Left ventricle myocardium superior (tissue), 1 donor: ENCODE data around the gene PKMYT1. TPM values are rescaled to one million over a fixed set of nuclear protein-coding genes. Genes with fewer than 3 reads are reported as not detected.

ENCODE experiments used
- ATAC-seq: fragments of 200-7000 bp; cut with Tn5 transposase; one replicate; pipeline ENCODE4 v1.9.1; 2020; ENCODE audit warnings: mild to moderate bottlenecking, moderate library complexity
- DNase-seq: peaks from one replicate; pipeline ENCODE4 v3.0.0-alpha.2; 2020
- intact Hi-C: fragments of 100-400 bp; cut with micrococcal nuclease; formaldehyde crosslinking; loops from one replicate; pipeline ENCODE4 v1.11.0; 2022
- total RNA-seq: library from RNA; stranded (reverse); fragmentation: NEBNext Ultra II Directional; extraction: Animal tissue kit (Norgen Biotek cat#: 25700); gene quantifications from one replicate; pipeline ENCODE4 v1.2.1, GENCODE V29; 2021
- donor health status: DM: no; HTN: yes; CAD: no; lungs with severe emphysema.

Gene PKMYT1
- total RNA-seq, 1 donor from 2014 or later = 0.55 TPM

DNA sequence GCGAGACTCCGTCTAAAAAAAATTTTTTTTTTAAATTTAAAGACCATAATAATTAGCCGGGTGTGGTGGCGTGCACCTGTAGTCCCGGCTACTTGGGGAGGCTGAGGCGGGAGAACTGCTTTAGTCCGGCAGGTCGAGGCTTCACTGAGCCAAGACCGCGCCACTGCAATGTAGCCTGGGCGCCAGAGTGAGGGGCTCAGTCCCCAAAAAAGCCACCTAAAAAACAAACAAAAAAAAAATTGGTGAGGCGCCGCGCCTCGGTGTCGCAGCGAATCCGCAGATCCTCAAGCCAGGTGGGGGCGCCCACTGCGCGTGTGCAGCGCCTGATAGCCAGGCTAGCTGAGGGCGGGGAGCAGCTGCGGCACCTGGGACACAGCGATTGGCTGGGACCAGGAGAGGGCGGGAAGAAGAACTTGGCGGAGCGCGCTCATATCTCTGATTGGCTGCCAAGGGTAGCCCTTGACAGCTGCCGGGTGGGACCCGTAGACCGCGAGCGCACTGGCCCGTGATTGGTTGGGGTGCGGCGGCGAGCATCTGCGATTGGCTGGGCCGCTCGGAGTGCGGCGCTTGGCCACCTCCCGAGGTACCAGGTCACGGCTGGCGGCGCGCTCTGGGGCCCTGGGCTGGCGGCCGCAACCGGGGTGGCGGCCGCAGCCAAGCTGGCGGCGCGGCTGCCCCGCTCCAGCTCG, 23.5 kb upstream of the PKMYT1 start:
- peak; percentile 97 for DNase-seq
- intact Hi-C loops = no loop called here
- ATAC-seq = peak; percentile 98

- no peak for DNase-seq
Measured at GRCh38 chr16:3001316-3001715, 21.1 kb upstream of the PKMYT1 start.

DNA sequence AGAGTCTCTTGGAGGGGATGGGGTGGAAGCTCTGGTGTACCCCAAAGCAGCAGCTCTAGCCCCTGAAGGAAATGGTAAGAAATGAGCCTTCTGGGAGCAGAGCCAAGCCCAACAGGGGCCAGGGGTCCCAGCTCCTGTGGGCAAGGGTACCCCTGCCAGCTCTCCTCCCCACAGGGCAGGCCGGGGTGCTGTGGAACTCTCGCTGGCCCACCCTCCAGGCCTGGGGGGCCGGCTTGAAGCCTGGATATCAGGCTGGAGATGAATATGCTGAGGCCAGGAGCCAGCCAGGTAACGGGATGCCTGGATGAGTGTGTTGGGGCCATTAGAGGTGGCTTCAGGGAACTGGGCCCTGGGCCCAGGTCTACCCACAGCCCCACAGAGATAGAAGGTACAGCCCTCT, 20.3 kb upstream of the PKMYT1 start:
- intact Hi-C loops = no loop called here
- no peak for ATAC-seq
- DNase-seq = no peak

More at GRCh38 chr16:3001316-3001715, 21.1 kb upstream of the PKMYT1 start:
- no peak for ATAC-seq
- intact Hi-C loops = no loop called here

- ATAC-seq (no peak), DNase-seq (no peak)
- intact Hi-C loops = no loop called here
Measured at GRCh38 chr16:2999929-3000328, 19.7 kb upstream of the PKMYT1 start.

- intact Hi-C loops = no loop called here
- no peak for DNase-seq
- no peak for ATAC-seq
Measured at GRCh38 chr16:2996298-2996697, 16.1 kb upstream of the PKMYT1 start.

- ATAC-seq = no peak
- no peak for DNase-seq
- intact Hi-C loops = no loop called here
Measured at GRCh38 chr16:2992383-2993081, 12.3 kb upstream of the PKMYT1 start.

DNA sequence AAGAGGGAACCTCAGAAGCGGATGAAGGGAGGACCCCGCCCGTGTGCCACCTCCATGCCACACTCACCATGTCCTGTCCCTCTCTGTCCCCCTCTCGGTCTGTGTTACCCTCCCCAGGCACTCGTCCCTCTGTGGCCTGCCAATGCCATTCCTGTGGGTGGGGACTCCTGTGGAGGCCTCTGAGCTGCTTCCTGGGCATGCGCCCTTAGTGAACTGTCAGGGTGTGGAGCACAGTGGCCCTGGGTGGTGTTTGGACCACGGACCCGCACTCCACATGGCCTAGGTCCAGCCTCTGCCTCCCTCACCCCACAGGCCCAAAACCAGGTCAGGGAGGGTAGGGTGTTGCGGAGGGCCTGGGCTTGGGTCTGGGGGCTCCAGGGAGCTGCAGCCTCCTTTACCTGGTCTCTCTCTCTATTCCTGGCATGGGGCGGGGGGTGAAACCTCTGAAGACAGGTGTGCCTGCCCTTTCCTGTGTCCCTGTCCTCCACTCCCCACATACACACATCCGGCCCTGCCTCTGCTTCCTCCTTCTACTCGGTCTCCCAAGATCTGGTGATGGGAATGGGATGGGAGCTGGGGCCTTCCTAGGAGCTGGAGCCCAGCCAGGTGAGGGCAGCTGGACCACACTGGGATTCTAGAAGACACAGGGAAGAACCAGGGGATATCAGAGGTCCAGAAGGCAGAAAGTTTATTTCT, 11.5 kb upstream of the PKMYT1 start:
- DNase-seq = no peak
- no peak for ATAC-seq
- intact Hi-C loops = no loop called here

DNA sequence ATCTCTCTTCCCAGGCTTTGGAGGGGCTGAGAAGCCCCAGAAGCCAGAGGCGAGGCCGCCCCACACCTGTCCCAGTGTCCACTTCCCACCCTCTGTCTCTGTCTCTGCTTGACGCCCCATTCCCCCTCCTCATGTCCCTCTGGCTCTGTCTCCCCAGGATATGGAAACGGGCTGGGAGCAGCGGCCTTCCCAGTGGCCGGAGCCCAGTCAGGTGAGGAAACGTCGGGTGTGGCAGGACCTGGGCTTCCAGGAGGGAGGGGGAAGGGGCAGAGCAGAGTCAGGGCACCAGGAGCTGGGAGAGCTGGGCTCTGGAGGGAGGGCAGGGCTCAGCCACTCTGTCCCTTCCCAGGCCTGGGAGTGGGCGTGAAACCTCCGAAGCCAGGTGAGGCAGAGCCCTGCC, 10.6 kb upstream of the PKMYT1 start:
- DNase-seq (no peak), ATAC-seq (no peak)
- intact Hi-C loops = no loop called here

DNA sequence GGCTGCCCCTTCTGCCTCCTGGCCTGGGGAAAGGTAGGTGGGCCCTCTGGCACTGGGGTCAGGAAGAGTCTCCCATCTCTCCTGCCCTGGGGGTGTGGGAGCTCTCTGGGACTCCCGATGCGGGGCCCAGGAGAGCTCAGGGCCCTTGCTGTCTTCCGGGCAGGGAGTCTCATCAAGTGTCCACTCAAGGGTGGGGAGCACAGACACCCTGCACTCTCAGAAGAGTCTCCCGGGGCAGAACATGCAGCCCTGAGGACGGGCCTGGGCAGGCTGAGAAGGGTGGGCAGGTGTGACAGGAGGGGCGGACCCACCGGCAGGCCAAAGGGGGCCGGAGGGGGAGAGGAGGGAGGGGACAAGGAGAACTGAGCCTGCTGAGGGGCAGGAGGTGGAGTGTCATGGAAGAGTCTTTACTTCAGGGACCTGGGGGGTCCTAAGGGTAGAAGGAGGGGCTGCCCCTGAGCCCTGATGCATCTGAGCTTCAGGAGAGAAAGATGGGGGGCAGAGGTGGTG, 8.4 kb upstream of the PKMYT1 start:
- ATAC-seq (no peak), DNase-seq (no peak)
- intact Hi-C loops = no loop called here

DNA sequence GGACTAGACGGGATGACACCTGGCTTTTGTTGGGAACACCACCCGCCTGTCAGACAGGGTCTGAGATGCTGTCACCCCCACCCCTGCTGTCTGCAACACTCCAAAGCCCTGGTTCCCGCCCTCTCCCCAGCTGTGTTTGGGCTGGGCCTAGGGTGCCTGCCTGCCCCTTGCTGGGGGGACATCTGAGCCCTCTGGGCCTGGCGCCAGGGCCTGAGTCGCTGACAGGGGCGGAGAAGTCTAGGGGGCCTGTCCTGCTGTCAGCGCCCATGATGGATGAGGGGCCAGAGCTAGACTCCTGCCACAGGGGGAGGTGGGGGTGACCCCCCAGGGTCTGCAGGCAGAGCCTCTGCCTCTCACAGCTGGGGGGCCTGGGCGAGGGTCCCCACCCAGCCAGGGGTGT, 7.6 kb upstream of the PKMYT1 start:
- ATAC-seq = no peak
- intact Hi-C loops = no loop called here

DNA sequence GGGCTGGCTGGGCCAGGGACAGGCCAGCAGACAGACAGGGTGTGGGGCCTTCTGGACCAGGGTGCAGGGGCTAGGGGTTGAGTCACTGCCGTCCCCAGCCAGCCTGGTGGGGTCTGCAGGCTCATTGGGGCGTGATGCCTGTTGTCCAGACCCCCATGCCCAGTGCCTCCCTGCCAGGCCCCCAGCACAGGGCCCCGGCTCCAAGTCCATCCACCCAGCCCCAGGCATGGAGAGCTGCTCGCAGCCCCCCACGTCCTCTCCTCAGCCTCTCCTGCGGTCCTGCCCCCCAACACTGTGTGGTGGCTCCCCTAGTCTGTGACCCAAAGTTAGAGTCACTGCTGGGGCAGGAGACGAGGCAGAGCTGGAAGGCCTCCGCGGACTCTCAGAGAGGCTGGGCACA, 7.0 kb upstream of the PKMYT1 start:
- no peak for DNase-seq
- intact Hi-C loops = no loop called here
- ATAC-seq = no peak

More for the DNA sequence above, 7.6 kb upstream of the PKMYT1 start:
- no peak for DNase-seq

DNA sequence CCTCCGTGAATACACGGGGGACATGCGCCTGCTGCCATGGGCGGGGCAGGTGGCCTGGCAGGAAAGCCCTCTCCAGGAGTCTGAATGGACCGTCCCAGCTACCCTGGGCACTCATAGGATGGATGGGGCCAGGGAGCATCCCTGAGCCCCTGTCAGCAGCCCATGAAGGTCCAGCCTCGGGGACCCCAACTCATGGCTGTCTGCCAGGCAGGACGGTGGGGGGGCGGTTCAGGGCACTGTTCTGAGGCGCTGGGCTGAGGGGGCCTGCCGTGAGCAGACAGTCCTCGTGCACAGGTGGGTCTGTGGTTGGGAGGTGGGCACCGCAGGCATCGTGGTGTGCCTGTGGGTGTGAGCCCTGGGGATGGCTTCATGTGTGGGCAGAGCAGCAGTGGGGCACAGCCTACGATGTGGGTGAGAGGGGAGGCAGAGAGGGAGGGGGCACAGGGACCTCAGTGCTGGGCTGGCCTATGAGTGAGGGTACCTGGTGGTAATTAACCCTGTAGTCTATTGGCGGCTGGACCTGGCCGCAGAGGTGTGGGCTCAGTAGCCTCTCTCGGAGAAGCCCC, 6.5 kb upstream of the PKMYT1 start:
- no peak for ATAC-seq

DNA sequence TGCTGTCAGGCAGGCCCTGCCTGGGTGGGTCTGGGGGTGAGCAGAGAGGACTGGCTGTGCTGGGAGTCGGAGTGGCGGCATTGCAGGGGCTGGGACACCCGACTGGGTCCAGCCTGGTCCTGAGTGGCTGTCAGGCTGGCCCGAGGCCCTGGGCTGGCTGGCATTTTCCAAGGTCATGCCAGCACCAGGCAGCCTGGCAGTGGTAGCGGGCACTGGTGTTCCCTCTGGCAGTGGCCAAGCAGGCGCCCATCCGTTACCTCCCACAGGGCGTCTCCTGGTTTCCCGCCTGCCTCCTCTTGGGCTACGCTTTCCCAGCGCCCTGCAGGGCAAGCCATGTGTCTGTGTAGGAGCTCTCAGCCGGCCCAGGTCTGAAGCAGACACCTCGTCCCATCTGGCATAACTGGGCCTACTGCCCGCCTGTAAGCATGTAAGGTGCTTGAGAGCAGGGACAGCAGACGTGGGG, 5.7 kb upstream of the PKMYT1 start:
- DNase-seq (peak; percentile 84), ATAC-seq (peak; percentile 84)
- intact Hi-C loops = no loop called here

More for the DNA sequence above, 6.5 kb upstream of the PKMYT1 start:
- intact Hi-C loops = no loop called here
- no peak for DNase-seq

DNA sequence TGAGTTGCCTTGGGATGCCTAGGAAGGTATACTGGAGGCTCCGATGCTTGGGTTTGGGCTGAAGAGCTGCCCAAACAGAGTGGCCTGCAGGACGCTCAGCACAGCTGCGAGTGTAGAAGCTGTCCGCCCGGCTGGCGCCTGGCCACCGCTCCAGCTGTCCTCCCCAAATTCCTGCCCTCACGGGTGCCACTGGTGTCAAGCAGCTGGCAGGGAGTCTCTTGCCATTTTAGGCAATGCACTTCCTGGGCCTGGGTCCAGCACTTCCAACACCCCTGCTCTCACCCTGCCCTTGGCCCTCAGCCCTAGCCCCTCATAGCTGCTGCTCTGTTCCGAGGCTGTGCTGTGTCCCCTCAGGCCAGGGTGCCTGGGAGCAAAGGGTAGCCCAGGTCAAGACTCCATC, 5.2 kb upstream of the PKMYT1 start:
- ATAC-seq (peak; percentile 53), DNase-seq (peak; percentile 73)
- intact Hi-C loops = no loop called here

GRCh38 chr16:2983706-2984136, 3.5 kb upstream of the PKMYT1 start:
- DNase-seq (peak; percentile 89), ATAC-seq (peak; percentile 39)
- intact Hi-C loops = no loop called here

DNA sequence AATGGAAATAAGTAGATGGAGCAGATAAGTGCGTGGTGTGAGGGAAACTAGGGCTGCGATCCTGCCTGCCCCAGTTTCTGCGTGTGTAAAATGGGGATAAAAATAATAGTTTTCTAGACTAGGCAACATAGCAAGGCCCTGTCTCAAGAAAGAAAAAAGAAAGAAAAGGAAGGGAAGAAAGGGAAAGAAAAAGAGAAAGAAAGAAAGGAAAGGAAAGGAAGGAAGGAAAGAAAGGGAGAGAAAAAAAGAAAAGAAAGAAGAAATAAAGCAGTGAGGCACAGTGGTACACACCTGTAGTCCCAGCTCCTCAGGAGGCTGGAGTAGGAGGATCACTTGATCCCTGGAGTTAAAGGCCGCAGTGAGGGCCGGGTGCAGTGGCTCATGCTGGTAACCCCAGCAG, 2.2 kb upstream of the PKMYT1 start:
- ATAC-seq (no peak), DNase-seq (no peak)
- intact Hi-C loops = no loop called here

GRCh38 chr16:2981899-2982250, 1.6 kb upstream of the PKMYT1 start:
- no peak for ATAC-seq
- DNase-seq = no peak
- intact Hi-C loops = no loop called here

- ATAC-seq (no peak), DNase-seq (no peak)
- intact Hi-C loops = no loop called here
Measured at GRCh38 chr16:2981177-2981898, 1.1 kb upstream of the PKMYT1 start.

DNA sequence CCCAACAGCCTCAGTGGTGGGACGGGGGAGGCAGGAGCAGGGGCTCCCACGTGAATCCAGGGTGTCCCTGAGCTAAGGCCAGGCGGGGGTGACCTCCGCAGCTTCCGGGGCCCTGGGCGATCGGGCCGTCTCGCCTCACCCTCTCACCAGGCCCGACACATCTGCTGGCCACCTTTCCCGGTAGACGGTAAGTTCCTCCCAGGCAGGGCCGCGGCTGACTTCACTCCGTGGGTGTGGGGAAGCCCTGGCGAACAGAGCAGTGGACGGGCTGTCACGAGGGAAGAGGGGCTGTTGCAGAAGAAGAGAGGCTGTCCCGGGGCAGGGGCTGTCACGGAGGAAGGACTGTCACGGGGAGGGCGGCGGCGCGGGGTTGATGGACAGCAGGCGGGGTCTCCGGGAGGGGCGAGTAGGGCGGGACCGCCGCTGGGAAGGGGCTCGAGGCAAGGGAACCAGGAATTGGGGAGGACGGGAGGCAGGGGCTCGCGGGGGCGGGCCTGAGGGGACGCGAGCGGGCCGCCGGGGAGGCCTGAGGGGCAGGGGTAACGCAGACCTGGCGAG, 498 bp downstream of the PKMYT1 start:
- intact Hi-C loops = no loop called here
- ATAC-seq = no peak
- DNase-seq = no peak
